ENCODE measurements around the gene SPTBN2.

The SPTBN2 gene

GRCh38 chr11:66689661-66690590 lies 39.1 kb downstream of the SPTBN2 start:
- in situ Hi-C loops (cut with MboI; ENCODE audit: low sequenced_read_pairs), result loop anchor here (5.0 to 10.0 kb wide), 3 partner anchors 152 to 285 kb away; partner anchors contain the start of genes C11orf86 and RCE1
- Histone ChIP-seq H3K4me3 (no peak overlapping the region), H3K36me3 (replicated peaks) (peaks cover 91% of the 10 kb centered on the region), H3K9me3 (no peaks in the 10 kb centered on the region), H3K27me3 (ENCODE audit: low read depth) (no peaks in the 10 kb centered on the region), H3K4me1 (no peaks in the 10 kb centered on the region)
- DNase-seq (ENCODE audit: low spot score in 2 of 2), result no peak

GRCh38 chr11:66688561-66689534 lies 40.2 kb downstream of the SPTBN2 start:
- in situ Hi-C loops (cut with MboI; ENCODE audit: low sequenced_read_pairs), result loop anchor here (10.0 kb wide), 1 partner anchor 284 kb away; no protein-coding TSS in a partner anchor
- Histone ChIP-seq H3K36me3 (replicated peaks) (peaks cover 89% of the 10 kb centered on the region), H3K9me3 (no peaks in the 10 kb centered on the region), H3K4me1 (no peaks in the 10 kb centered on the region), H3K4me3 (no peak overlapping the region), H3K27me3 (ENCODE audit: low read depth) (no peaks in the 10 kb centered on the region)
- no peak for DNase-seq (ENCODE audit: low spot score in 2 of 2)

DNA sequence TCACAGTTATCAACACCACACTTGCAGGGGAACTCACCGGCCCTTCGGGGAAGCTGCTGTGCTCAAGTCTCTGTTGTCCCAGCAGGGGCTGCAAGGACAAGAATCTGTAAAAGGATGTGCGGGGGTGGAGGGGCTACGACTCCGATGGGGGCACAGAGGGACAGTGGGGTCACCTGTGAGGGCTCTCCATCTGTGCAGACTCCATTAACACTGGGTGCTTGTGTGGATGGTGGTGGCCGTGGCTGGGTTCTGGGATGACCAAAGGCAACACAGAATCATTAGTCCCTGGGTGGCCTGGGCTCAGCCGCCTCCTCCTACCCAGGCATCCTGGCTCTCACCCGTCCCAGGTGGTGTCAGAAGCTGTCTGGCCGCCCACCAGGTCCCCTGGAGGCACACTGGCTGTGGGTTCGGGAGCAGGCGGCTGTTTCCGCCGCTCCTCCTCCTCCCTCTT lies 41.2 kb downstream of the SPTBN2 start:
- Histone ChIP-seq H3K36me3 (replicated peaks) (peaks cover 85% of the 10 kb centered on the region), H3K27me3 (ENCODE audit: low read depth) (no peaks in the 10 kb centered on the region), H3K9me3 (no peaks in the 10 kb centered on the region), H3K4me3 (no peak overlapping the region), H3K4me1 (no peaks in the 10 kb centered on the region)
- in situ Hi-C loops (cut with MboI; ENCODE audit: low sequenced_read_pairs), result loop anchor here (10.0 kb wide), 1 partner anchor 283 kb away; no protein-coding TSS in a partner anchor
- DNase-seq (ENCODE audit: low spot score in 2 of 2), result no peak

GRCh38 chr11:66686801-66687750 lies 41.9 kb downstream of the SPTBN2 start:
- Histone ChIP-seq H3K4me1 (no peaks in the 10 kb centered on the region), H3K9me3 (no peaks in the 10 kb centered on the region), H3K4me3 (no peak overlapping the region), H3K36me3 (replicated peaks) (peaks cover 77% of the 10 kb centered on the region), H3K27me3 (ENCODE audit: low read depth) (no peaks in the 10 kb centered on the region)
- in situ Hi-C loops (cut with MboI; ENCODE audit: low sequenced_read_pairs), result loop anchor here (10.0 kb wide), 1 partner anchor 282 kb away; no protein-coding TSS in a partner anchor
- no peak for DNase-seq (ENCODE audit: low spot score in 2 of 2)

GRCh38 chr11:66686100-66686785 lies 42.8 kb downstream of the SPTBN2 start:
- Histone ChIP-seq H3K36me3 (replicated peaks) (peaks cover 69% of the 10 kb centered on the region), H3K9me3 (no peaks in the 10 kb centered on the region), H3K27me3 (ENCODE audit: low read depth) (no peaks in the 10 kb centered on the region), H3K4me3 (no peak overlapping the region), H3K4me1 (no peaks in the 10 kb centered on the region)
- DNase-seq (ENCODE audit: low spot score in 2 of 2), result no peak
- in situ Hi-C loops (cut with MboI; ENCODE audit: low sequenced_read_pairs), result loop anchor here (10.0 kb wide), 1 partner anchor 281 kb away; no protein-coding TSS in a partner anchor

DNA sequence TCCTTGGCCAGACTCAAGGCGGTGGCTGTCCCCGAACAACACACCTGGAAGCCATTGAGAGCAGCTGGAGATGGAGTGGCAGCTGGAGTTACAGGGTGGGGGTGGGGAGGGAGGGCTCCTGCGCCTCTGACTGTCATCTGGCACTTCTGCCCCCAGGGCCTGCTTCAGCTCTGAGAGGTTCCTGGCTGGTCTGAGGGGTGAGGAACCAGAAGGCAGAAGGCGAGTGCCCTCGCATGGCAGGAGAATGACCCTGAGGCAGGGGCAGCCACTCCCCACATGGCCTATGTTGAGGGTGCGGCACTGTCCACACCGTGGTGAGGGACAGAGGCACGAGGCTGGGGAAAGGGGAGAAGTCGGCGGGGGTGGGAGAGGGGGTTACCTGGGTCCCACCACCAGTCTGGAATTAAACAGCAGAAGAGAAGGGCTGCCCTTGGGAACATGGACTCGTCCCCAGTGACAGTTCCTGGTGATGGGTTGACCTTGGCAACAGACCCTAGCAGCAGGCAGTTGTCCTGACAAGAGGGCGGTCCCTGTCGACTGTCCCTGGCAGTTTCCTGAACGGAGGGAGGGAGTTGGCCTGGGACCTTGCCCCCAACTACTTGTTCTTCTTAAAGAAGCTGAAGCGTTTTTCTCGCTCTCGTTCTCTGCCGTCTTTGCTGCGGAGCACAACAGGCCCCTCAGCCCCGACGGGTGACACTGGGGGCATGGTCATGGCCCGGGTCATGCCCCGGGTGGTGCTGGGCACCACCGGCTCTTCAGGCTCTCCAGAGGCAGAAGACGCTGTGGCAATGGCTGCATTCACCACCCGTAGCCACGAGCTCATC lies 43.5 kb downstream of the SPTBN2 start:
- in situ Hi-C loops (cut with MboI; ENCODE audit: low sequenced_read_pairs), result loop anchor here (10.0 kb wide), 1 partner anchor 281 kb away; no protein-coding TSS in a partner anchor
- Histone ChIP-seq H3K4me1 (no peaks in the 10 kb centered on the region), H3K9me3 (no peaks in the 10 kb centered on the region), H3K27me3 (ENCODE audit: low read depth) (no peaks in the 10 kb centered on the region), H3K36me3 (replicated peaks) (peaks cover 61% of the 10 kb centered on the region), H3K4me3 (no peak overlapping the region)
- no peak for DNase-seq (ENCODE audit: low spot score in 2 of 2)

DNA sequence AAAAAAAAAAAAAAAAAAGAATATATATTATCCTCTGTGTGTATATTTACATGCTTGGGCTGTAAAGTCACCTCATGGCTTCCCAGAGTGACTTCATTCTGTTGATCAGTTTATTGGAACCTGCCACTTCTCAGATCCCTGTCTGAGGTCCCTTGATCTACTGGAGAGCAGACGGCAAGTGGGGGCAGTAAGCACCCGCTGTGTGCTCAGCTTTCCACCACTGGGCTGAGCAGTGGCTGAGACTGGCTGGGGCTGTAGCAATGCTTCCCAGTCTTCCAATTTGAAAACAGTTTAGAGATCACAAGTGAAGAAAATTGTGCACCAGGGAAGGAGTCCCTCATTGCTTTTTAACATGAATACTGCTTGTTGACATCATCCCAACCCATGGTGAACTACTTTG lies 44.4 kb downstream of the SPTBN2 start:
- in situ Hi-C loops (cut with MboI; ENCODE audit: low sequenced_read_pairs), result loop anchor here (10.0 kb wide), 1 partner anchor 280 kb away; no protein-coding TSS in a partner anchor
- no peak for DNase-seq (ENCODE audit: low spot score in 2 of 2)

DNA sequence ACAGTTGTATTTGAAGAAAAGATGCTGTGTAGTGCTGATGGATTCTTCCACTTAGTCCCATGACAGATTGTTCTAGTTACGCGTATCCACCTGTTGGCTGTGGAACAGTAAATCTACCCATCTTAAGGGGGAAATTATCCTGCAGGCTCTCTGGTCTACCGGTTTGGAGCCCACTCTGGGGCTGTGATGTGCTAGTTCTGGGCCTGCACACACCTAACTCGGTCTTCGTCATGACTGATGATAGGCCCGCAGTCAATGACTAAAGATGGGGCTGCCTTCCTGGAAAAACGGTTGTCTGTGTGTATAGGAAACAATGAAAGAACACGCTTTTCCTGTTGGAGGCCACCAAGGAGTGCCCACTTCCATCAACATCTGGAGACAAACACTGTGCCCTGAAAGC lies 45.1 kb downstream of the SPTBN2 start:
- in situ Hi-C loops (cut with MboI; ENCODE audit: low sequenced_read_pairs), result loop anchor here (10.0 kb wide), 1 partner anchor 279 kb away; no protein-coding TSS in a partner anchor

More for the DNA sequence above, 44.4 kb downstream of the SPTBN2 start:
- no peaks in the 10 kb centered on the region for H3K9me3 ChIP-seq
- peaks cover 53% of the 10 kb centered on the region for H3K36me3 ChIP-seq (replicated peaks)
- no peaks in the 10 kb centered on the region for H3K27me3 ChIP-seq (ENCODE audit: low read depth)
- H3K4me3 ChIP-seq, result no peak overlapping the region
- no peaks in the 10 kb centered on the region for H3K4me1 ChIP-seq

DNA sequence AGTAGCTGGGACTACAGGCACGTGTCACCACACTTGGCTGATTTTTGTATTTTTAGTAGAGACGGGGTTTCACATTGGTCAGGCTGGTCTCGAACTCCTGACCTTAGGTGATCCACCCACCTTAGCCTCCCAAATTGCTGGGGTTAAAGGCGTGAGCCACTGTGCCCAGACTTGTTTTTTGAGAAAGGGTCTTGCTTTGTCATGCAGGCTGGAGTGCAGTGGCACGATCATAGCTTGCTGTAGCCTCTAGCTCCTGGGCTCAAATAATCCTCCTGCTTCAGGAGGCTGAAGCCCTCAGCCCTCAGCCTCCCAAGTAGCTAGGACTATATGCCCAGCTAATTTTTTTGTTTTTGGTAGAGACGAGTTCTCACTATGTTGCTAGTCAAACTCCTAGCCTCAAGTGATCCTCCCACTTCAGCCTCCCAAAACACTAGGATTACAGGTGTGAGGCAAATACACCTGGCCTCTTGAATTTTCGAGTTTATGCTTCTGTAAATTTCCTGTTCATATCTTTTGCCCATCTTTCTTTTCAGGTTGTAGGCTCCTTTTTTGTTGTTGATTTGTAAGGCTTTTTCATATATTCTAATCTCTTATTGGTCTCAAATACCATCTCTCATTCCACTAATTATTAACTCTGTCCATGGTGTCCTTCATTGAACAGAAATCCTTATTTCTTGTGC lies 47.9 kb downstream of the SPTBN2 start:
- in situ Hi-C loops (cut with MboI; ENCODE audit: low sequenced_read_pairs), result loop anchor here (10.0 kb wide), 1 partner anchor 276 kb away; no protein-coding TSS in a partner anchor
- no peaks in the 10 kb centered on the region for H3K27me3 ChIP-seq (ENCODE audit: low read depth)
- no peak for DNase-seq (ENCODE audit: low spot score in 2 of 2)

More for the DNA sequence above, 45.1 kb downstream of the SPTBN2 start:
- DNase-seq (ENCODE audit: low spot score in 2 of 2), result no peak
- no peak overlapping the region for H3K4me3 ChIP-seq
- H3K4me1 ChIP-seq, result no peaks in the 10 kb centered on the region
- no peaks in the 10 kb centered on the region for H3K27me3 ChIP-seq (ENCODE audit: low read depth)
- no peaks in the 10 kb centered on the region for H3K9me3 ChIP-seq
- H3K36me3 ChIP-seq (replicated peaks), result peaks cover 45% of the 10 kb centered on the region

DNA sequence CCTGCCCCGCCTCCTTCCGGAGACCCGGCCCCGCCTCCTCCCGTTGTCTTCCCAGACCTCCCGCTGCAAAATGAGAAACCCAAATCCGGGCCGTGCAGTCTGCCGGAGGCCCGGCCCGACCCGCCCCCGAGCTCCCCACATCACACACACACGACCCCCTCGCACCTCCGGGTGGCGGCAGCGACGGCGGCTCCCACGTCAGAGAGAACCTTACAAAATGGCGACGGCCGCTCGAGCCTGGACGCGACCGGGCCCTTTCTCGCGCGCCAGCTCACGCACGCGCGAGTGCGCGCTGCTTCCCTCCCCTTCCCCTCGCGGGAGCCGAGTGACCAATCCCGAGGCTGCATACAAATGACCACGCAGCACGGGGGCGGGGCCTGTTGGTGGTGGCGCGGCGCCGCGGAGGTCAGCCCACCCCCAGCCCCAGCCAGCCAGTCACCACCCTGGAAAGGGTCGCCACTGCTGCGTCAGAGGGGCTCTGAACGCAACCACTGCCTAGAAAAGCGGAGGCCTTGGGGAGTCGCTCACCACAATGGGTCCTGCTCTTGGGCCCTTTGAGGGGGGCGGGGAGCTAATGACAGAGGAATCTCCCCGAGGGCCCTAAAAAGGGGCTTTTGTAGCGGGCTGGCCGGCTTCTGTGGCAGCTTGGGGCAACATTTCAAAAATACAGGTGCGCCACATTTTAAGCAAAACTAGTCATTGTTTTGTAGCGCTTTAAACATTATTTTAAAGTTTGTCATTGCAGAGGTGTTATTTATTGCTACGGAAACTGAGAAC lies 51.2 kb downstream of the SPTBN2 start, which contains the start of gene RBM4B:
Gene RBM4B (minus strand): TSS at position 289 of the 777 bp plus-strand sequence. CDS start 808 bp downstream, outside the sequence.
- H3K9me3 ChIP-seq, result no peaks in the 10 kb centered on the region
- H3K4me1 ChIP-seq, result peaks cover 22% of the 10 kb centered on the region
- peaks cover 13% of the 10 kb centered on the region for H3K36me3 ChIP-seq (replicated peaks)
- no peaks in the 10 kb centered on the region for H3K27me3 ChIP-seq (ENCODE audit: low read depth)
- in situ Hi-C loops (cut with MboI; ENCODE audit: low sequenced_read_pairs), result no loop called here
- peak; percentile 88 to 99 for DNase-seq (ENCODE audit: low spot score in 2 of 2)
- H3K4me3 ChIP-seq, result peak within 1 kb of the TSS; percentile 59

More for the DNA sequence above, 47.9 kb downstream of the SPTBN2 start:
- H3K4me1 ChIP-seq, result peaks cover 12% of the 10 kb centered on the region
- no peaks in the 10 kb centered on the region for H3K9me3 ChIP-seq
- H3K4me3 ChIP-seq, result no peak overlapping the region
- peaks cover 24% of the 10 kb centered on the region for H3K36me3 ChIP-seq (replicated peaks)
